Upper lobe of left lung (tissue), 6 donors: ENCODE measurements around the gene EVI5L. TPM values are rescaled to one million over a fixed set of nuclear protein-coding genes. Genes with fewer than 3 reads are reported as not detected.

ENCODE experiments used
- ATAC-seq, 2 donors: fragments of 200-7000 bp; cut with Tn5 transposase; one replicate each; pipeline ENCODE4 v1.9.1; 2022; ENCODE audit warnings: mild to moderate bottlenecking in 2 of 2, moderate library complexity in 2 of 2; ENCODE audit not compliant: low FRiP score in 2 of 2
- DNase-seq, 2 donors: peaks; one replicate each; pipeline ENCODE4 v3.0.0-alpha.2; 2019 to 2020
- H3K27ac ChIP-seq, 4 donors: fragments of 200-600 bp; sonication (generic); one replicate each; pipeline ENCODE4 v1.5.1; 2016 to 2019
- H3K27me3 ChIP-seq, 4 donors: fragments of 200-600 bp; sonication (generic); one replicate each; pipeline ENCODE4 v1.5.1; 2017 to 2019
- H3K36me3 ChIP-seq, 4 donors: fragments of 200-600 bp; sonication (generic); one replicate each; pipeline ENCODE4 v1.5.1; 2016 to 2019
- H3K4me1 ChIP-seq, 4 donors: fragments of 200-600 bp; sonication (generic); one replicate each; pipeline ENCODE4 v1.5.1; 2018 to 2019
- H3K4me3 ChIP-seq, 4 donors: fragments of 200-600 bp; sonication (generic); one replicate each; pipeline ENCODE4 v1.5.1; 2017 to 2019; ENCODE audit warnings: mild to moderate bottlenecking in 2 of 4, moderate library complexity in 1 of 4
- H3K9me3 ChIP-seq, 4 donors: fragments of 200-600 bp; sonication (generic); one replicate each; pipeline ENCODE4 v1.5.1; 2018 to 2019
- EP300 ChIP-seq, 4 donors: sonication (generic); formaldehyde crosslinking; IDR thresholded peaks; one replicate each; pipeline ENCODE4 v1.5.1; 2017; ENCODE audit warnings: antibody characterized with exemption in 4 of 4, control low read depth in 2 of 4
- POLR2A ChIP-seq, 4 donors: fragments of 450-650 bp; IDR thresholded peaks; one replicate each; pipeline ENCODE4 v1.5.1; 2016 to 2017; ENCODE audit warnings: antibody characterized with exemption in 4 of 4, mild to moderate bottlenecking in 2 of 4
- POLR2AphosphoS5 ChIP-seq, 2 donors: sonication (generic); formaldehyde crosslinking; IDR thresholded peaks; one replicate each; pipeline ENCODE4 v1.5.1; 2017; ENCODE audit warnings: antibody characterized with exemption in 2 of 2
- WGBS, 2 donors: methylation state at CpG; one replicate each; pipeline ENCODE4 v1.1.5; 2017 to 2018; 5-methylcytosine and 5-hydroxymethylcytosine counted together
- total RNA-seq, 6 donors: library from RNA; depleted of rRNA in 4 of 6; stranded (reverse); fragments of >200 nt in 4 of 6; gene quantifications; one replicate each; pipeline versions ENCODE4 v1.1.0 to v1.2.1, GENCODE V29; 2016 to 2021
- TF ChIP-seq, protein P1 (sequence below), 6 experiments: fragments of 450-650 bp in 4 of 6; fragments of 200-600 bp in 2 of 6; sonication (generic) in 2 of 6; IDR thresholded peaks; one replicate each; pipeline ENCODE4 v1.5.1; 2016 to 2019; ENCODE audit warnings: antibody characterized with exemption in 6 of 6
- donor health status: DM: no; HTN: no; CAD: no; lungs with moderate emphysema.
- donor health status: DM: no; HTN: yes; CAD: no; lungs with severe emphysema.

Gene EVI5L
- total RNA-seq, 6 donors from 2014 or later: 12.0 to 24.1 (median 15.6) TPM

DNA sequence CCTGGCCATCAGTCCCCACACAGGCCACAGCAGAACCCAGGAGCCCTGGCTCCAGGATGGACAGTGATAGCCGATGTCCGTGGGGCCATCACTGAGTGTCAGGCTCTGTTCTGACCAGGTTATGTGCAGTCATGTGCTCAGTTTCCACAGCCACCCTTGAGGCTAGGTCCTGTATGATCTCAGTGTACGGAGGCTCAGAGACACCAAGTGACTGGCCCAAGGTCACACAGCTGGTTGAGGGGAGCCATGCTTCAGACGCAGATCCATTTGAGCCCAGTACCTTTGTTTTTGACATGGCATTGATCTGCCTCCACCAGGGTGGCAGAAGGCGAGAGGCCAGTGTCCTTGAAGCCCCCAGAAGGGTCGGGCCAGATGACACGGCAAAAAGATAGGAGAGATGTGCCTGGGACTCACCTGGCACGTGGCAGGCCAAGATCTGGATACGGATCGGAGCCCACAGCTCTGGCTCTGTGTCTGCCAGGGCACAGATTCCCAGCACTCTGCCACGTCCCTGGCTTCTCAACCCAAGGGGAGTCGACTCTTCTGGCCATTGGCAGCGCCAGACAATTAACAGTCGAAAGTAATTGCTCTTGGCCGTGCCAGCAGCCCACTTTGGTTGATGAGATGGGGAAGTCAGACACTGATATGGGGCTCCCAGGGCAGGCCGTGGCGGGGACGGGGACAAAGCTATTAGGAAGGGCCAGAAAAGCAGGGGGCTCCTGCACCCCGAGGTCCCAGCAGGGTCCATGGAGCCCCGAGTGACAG is 15.6 kb downstream of the EVI5L start:
- H3K4me3 ChIP-seq: no peak overlapping the region
- no peaks in the 10 kb centered on the region for H3K27me3 ChIP-seq
- no peaks in the 10 kb centered on the region for H3K4me1 ChIP-seq
- H3K36me3 ChIP-seq: peaks cover 0 to 3% (median 0%) of the 10 kb centered on the region in 4 donors
- DNase-seq (no peak), ATAC-seq (no peak)
- WGBS, 2 donors: 93% methylated on average over 12 to 20 of the region's 20 CpGs
- no peak overlapping the region for H3K27ac ChIP-seq
- no peaks in the 10 kb centered on the region for H3K9me3 ChIP-seq
- TF ChIP-seq, protein P1, sequence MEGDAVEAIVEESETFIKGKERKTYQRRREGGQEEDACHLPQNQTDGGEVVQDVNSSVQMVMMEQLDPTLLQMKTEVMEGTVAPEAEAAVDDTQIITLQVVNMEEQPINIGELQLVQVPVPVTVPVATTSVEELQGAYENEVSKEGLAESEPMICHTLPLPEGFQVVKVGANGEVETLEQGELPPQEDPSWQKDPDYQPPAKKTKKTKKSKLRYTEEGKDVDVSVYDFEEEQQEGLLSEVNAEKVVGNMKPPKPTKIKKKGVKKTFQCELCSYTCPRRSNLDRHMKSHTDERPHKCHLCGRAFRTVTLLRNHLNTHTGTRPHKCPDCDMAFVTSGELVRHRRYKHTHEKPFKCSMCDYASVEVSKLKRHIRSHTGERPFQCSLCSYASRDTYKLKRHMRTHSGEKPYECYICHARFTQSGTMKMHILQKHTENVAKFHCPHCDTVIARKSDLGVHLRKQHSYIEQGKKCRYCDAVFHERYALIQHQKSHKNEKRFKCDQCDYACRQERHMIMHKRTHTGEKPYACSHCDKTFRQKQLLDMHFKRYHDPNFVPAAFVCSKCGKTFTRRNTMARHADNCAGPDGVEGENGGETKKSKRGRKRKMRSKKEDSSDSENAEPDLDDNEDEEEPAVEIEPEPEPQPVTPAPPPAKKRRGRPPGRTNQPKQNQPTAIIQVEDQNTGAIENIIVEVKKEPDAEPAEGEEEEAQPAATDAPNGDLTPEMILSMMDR (IDR thresholded peaks at IDR 0.05): no peak
- TF ChIP-seq POLR2AphosphoS5 (IDR thresholded peaks at IDR 0.05): no peak
- TF ChIP-seq POLR2A (IDR thresholded peaks at IDR 0.05): no peak
- TF ChIP-seq EP300 (IDR thresholded peaks at IDR 0.05): no peak

DNA sequence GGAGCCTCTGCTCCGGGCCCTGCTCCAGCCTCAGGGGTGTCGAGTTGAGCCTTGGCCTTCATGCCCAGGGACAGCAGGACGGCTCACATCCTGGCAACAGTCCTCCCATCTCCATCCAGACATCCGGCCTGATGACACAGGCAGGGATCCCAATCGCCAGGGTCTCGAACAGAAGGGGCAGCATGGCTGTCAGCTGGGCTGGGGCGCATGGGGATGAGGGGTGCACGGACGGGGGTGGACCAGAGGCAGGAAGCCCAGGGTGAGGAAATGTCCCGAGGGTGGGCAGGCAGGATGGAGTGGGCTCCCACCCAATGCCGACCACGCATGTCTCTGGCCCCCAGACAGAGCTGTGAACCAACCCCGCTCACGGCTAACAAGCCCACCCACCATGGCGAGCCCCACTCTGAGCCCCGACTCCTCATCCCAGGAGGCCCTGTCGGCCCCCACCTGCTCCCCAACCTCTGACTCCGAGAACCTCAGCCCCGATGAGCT is 16.2 kb downstream of the EVI5L start:
- H3K36me3 ChIP-seq: peaks cover 0 to 3% (median 0%) of the 10 kb centered on the region in 4 donors
- no peak for DNase-seq
- 89 to 90% methylated on average over 12 to 17 of the region's 19 CpGs for WGBS, 2 donors
- ATAC-seq: no peak
- H3K27me3 ChIP-seq: no peaks in the 10 kb centered on the region
- TF ChIP-seq POLR2AphosphoS5 (IDR thresholded peaks at IDR 0.05): no peak
- TF ChIP-seq POLR2A (IDR thresholded peaks at IDR 0.05): no peak
- no peak for TF ChIP-seq EP300 (IDR thresholded peaks at IDR 0.05)
- TF ChIP-seq, protein P1 (IDR thresholded peaks at IDR 0.05): no peak
- no peak overlapping the region for H3K27ac ChIP-seq
- no peak overlapping the region for H3K4me3 ChIP-seq
- H3K9me3 ChIP-seq: no peaks in the 10 kb centered on the region
- no peaks in the 10 kb centered on the region for H3K4me1 ChIP-seq

DNA sequence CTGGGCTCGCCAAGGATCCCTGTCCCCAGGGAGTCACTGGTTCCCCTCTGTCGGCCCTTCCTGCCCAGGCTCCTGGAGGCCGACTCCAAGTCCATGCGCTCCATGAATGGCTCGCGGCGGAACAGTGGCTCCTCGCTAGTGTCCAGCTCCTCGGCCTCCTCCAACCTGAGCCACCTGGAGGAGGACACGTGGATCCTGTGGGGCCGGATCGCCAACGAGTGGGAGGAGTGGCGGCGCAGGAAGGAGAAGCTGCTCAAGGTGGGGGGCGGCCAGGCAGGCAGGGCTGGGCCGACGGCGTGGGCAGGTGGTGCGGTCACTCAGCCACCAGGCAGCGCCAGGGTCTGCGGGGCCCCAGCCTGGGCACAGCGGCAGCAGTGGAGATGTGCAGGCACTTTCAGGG is 17.6 kb downstream of the EVI5L start:
- H3K4me1 ChIP-seq: no peaks in the 10 kb centered on the region
- no peak overlapping the region for H3K4me3 ChIP-seq
- no peaks in the 10 kb centered on the region for H3K27me3 ChIP-seq
- no peaks in the 10 kb centered on the region for H3K9me3 ChIP-seq
- no peak for ATAC-seq
- H3K36me3 ChIP-seq: peaks cover 0 to 3% (median 0%) of the 10 kb centered on the region in 4 donors
- H3K27ac ChIP-seq: no peak overlapping the region
- WGBS, 2 donors: 91 to 94% methylated on average over 23 of the region's 23 CpGs
- TF ChIP-seq, protein P1 (IDR thresholded peaks at IDR 0.05): no peak
- TF ChIP-seq POLR2A (IDR thresholded peaks at IDR 0.05): no peak
- TF ChIP-seq EP300 (IDR thresholded peaks at IDR 0.05): no peak
- TF ChIP-seq POLR2AphosphoS5 (IDR thresholded peaks at IDR 0.05): no peak
- peak in 1 of 2 donors; percentile 81 for DNase-seq

DNA sequence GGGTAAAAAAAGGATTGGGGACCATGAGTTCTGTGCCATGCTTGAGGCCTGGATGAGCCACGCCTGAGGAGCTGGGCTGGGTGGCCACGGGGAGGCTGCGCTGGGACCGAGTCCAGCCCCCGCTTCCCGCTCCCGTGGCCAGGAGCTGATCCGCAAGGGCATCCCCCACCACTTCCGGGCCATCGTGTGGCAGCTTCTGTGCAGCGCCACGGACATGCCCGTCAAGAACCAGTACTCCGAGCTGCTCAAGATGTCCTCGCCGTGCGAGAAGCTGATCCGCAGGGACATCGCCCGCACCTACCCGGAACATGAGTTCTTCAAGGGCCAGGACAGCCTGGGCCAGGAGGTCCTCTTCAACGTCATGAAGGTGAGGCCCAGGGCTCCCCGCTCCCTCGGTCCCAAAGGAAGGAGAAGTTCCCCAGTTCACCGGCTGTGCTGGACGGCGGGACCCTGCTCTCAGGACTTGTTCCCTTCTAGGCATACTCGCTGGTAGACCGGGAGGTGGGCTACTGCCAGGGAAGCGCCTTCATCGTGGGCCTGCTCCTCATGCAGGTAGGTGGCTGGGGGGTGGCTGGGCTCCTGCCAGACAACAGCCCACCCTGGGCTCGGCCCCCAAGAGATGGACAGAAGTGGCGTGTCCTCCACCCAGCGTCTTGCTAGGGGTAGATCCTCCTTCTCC is 18.9 kb downstream of the EVI5L start:
- peaks cover 0 to 10% (median 7%) of the 10 kb centered on the region in 4 donors for H3K4me1 ChIP-seq
- ATAC-seq (no peak), DNase-seq (peak in 1 of 2 donors; percentile 78)
- no peak overlapping the region for H3K27ac ChIP-seq
- no peaks in the 10 kb centered on the region for H3K9me3 ChIP-seq
- no peaks in the 10 kb centered on the region for H3K27me3 ChIP-seq
- 88 to 90% methylated on average over 23 to 34 of the region's 34 CpGs for WGBS, 2 donors
- no peak overlapping the region for H3K4me3 ChIP-seq
- TF ChIP-seq, protein P1 (IDR thresholded peaks at IDR 0.05): no peak
- TF ChIP-seq EP300 (IDR thresholded peaks at IDR 0.05): no peak
- TF ChIP-seq POLR2A (IDR thresholded peaks at IDR 0.05): no peak
- no peak for TF ChIP-seq POLR2AphosphoS5 (IDR thresholded peaks at IDR 0.05)
- peaks cover 0 to 3% (median 0%) of the 10 kb centered on the region in 4 donors for H3K36me3 ChIP-seq
